Right lobe of liver (tissue), 4 donors: ENCODE data around the gene SLU7.

Source experiments
- POLR2A ChIP-seq: fragments of 450-650 bp; IDR thresholded peaks from one replicate; pipeline ENCODE4 v1.6.1; 2017; ENCODE audit warnings: antibody characterized with exemption, mild to moderate bottlenecking
- TF ChIP-seq, protein P1 (sequence below), 4 donors: fragments of 200-600 bp in 3 of 4; fragments of 450-650 bp in 1 of 4; IDR thresholded peaks; one replicate each; pipeline versions ENCODE4 v1.5.1 to v1.8.0; 2016 to 2022; ENCODE audit warnings: antibody characterized with exemption in 4 of 4, mild to moderate bottlenecking in 2 of 4
- donor health status: DM: no; HTN: no; CAD: no.
- donor health status: DM: no; HTN: no; CAD: no.
- donor health status: DM: no; HTN: yes; CAD: no.

DNA sequence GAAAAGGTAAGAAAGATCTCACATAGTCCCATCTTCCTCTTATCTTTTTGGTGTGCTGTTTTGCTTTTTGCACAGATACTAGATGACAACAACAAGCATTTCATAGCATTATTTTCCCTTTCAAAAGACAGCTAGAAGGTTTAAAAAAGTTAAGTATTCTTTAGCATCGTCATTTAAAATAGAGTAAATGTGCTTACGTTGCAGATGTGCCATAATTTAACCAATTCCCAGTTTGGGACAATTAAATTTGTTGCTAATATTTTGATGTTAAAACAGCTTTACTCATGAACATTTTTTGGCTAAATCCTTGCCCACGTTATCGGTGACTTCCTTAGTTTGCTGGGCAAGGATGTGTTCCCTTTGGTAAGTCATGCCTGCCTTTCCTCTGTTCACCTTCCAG lies 44.3 kb upstream of the SLU7 start:
- no peak for TF ChIP-seq POLR2A
- TF ChIP-seq, protein P1, sequence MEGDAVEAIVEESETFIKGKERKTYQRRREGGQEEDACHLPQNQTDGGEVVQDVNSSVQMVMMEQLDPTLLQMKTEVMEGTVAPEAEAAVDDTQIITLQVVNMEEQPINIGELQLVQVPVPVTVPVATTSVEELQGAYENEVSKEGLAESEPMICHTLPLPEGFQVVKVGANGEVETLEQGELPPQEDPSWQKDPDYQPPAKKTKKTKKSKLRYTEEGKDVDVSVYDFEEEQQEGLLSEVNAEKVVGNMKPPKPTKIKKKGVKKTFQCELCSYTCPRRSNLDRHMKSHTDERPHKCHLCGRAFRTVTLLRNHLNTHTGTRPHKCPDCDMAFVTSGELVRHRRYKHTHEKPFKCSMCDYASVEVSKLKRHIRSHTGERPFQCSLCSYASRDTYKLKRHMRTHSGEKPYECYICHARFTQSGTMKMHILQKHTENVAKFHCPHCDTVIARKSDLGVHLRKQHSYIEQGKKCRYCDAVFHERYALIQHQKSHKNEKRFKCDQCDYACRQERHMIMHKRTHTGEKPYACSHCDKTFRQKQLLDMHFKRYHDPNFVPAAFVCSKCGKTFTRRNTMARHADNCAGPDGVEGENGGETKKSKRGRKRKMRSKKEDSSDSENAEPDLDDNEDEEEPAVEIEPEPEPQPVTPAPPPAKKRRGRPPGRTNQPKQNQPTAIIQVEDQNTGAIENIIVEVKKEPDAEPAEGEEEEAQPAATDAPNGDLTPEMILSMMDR (IDR thresholded peaks at IDR 0.05): no peak
